GM23338 (cell line): ENCODE data around the gene POLDIP2. TPM values are rescaled to one million over a fixed set of nuclear protein-coding genes. Genes with fewer than 3 reads are reported as not detected.

Experiments used
- ATAC-seq: fragments of 200-7000 bp; cut with Tn5 transposase; 3 replicates; pipeline ENCODE4 v1.9.1; 2020
- DNase-seq: peaks from one replicate; pipeline ENCODE4 v3.0.0-alpha.2; 2015; ENCODE audit warnings: low spot score
- H2AFZ ChIP-seq: fragments of 200-600 bp; sonication (generic); 2 replicates; pipeline ENCODE4 v1.8.0; 2016; ENCODE audit warnings: antibody characterized with exemption, mild to moderate bottlenecking, moderate library complexity
- H3F3A ChIP-seq: fragments of 200-600 bp; sonication (generic); replicated peaks from 2 replicates; pipeline ENCODE4 v1.8.0; 2017; ENCODE audit warnings: antibody characterized with exemption, mixed run types, low read depth
- H3K27ac ChIP-seq: fragments of 200-600 bp; sonication (generic); 2 replicates; pipeline ENCODE4 v1.6.1; 2016; ENCODE audit warnings: low read depth
- H3K27me3 ChIP-seq: fragments of 200-600 bp; sonication (generic); 2 replicates; pipeline ENCODE4 v1.8.0; 2016; ENCODE audit warnings: mild to moderate bottlenecking, mixed run types, moderate library complexity; ENCODE audit not compliant: insufficient read depth
- H3K36me3 ChIP-seq: fragments of 200-600 bp; sonication (generic); 2 replicates; pipeline ENCODE4 v1.8.0; 2016; ENCODE audit warnings: mild to moderate bottlenecking; ENCODE audit not compliant: insufficient read depth
- H3K4me1 ChIP-seq: fragments of 200-600 bp; sonication (generic); 2 replicates; pipeline ENCODE4 v1.8.0; 2016; ENCODE audit warnings: mild to moderate bottlenecking, moderate library complexity; ENCODE audit not compliant: insufficient read depth
- H3K4me2 ChIP-seq: fragments of 200-600 bp; sonication (generic); 2 replicates; pipeline ENCODE4 v1.7.1; 2017; ENCODE audit warnings: mixed run types
- H3K4me3 ChIP-seq: fragments of 200-600 bp; sonication (generic); 2 replicates; pipeline ENCODE4 v1.6.1; 2016; ENCODE audit warnings: mixed run types
- H3K79me2 ChIP-seq: fragments of 200-600 bp; sonication (generic); replicated peaks from 2 replicates; pipeline ENCODE4 v1.8.0; 2017; ENCODE audit warnings: mild to moderate bottlenecking; ENCODE audit not compliant: insufficient read depth
- H3K9me2 ChIP-seq: fragments of 200-600 bp; sonication (generic); 2 replicates; pipeline ENCODE4 v1.8.0; 2017; ENCODE audit not compliant: insufficient read depth
- H4K20me1 ChIP-seq: fragments of 200-600 bp; sonication (generic); replicated peaks from 2 replicates; pipeline ENCODE4 v1.8.0; 2017; ENCODE audit warnings: mild to moderate bottlenecking; ENCODE audit not compliant: insufficient read depth
- H3K27ac Mint-ChIP-seq: 2 replicates; pipeline ENCODE4 v1.8.0; 2020; ENCODE audit warnings: inconsistent platforms, mild to moderate bottlenecking, moderate library complexity, mixed read lengths
- H3K27me3 Mint-ChIP-seq: 3 replicates; pipeline ENCODE4 v1.8.0; 2022; ENCODE audit warnings: low read depth, mild to moderate bottlenecking, moderate library complexity, mixed read lengths, inconsistent platforms; ENCODE audit not compliant: insufficient read depth, poor library complexity
- H3K36me3 Mint-ChIP-seq: 3 replicates; pipeline ENCODE4 v1.8.0; 2021; ENCODE audit warnings: low read depth, mild to moderate bottlenecking, inconsistent platforms, moderate library complexity, mixed read lengths
- H3K4me1 Mint-ChIP-seq: 3 replicates; pipeline ENCODE4 v1.8.0; 2020; ENCODE audit warnings: mild to moderate bottlenecking, inconsistent platforms, mixed read lengths
- H3K4me3 Mint-ChIP-seq: 3 replicates; pipeline ENCODE4 v1.8.0; 2021; ENCODE audit warnings: moderate library complexity, mild to moderate bottlenecking, inconsistent platforms, mixed read lengths
- H3K9me3 Mint-ChIP-seq: 3 replicates; pipeline ENCODE4 v1.8.0; 2020; ENCODE audit warnings: moderate library complexity, mild to moderate bottlenecking, inconsistent platforms, mixed read lengths
- CREB1 ChIP-seq: fragments of 250-450 bp; sonication (Bioruptor Pico); IDR thresholded peaks from 2 replicates; pipeline ENCODE4 v1.5.0; 2020; ENCODE audit warnings: low read depth, mild to moderate bottlenecking, moderate library complexity
- EZH2 ChIP-seq: fragments of 200-600 bp; sonication (generic); IDR thresholded peaks from one replicate; pipeline ENCODE4 v1.8.0; 2017; ENCODE audit warnings: antibody characterized with exemption, mild to moderate bottlenecking, low read depth; ENCODE audit not compliant: unreplicated experiment
- EZH2phosphoT487 ChIP-seq: fragments of 200-600 bp; sonication (generic); IDR thresholded peaks from one replicate; pipeline ENCODE4 v1.8.1; 2018; ENCODE audit warnings: antibody characterized with exemption; ENCODE audit not compliant: unreplicated experiment
- JUNB ChIP-seq: IDR thresholded peaks from one replicate; pipeline ENCODE4 v1.6.1; 2016; ENCODE audit warnings: antibody characterized with exemption; ENCODE audit not compliant: unreplicated experiment
- NANOG ChIP-seq: IDR thresholded peaks from 2 replicates; pipeline ENCODE4 v1.6.1; 2016; ENCODE audit warnings: antibody characterized with exemption, borderline replicate concordance
- POLR2AphosphoS5 ChIP-seq: IDR thresholded peaks from 2 replicates; pipeline ENCODE4 v1.6.1; 2016; ENCODE audit warnings: antibody characterized with exemption, low read depth
- STAT1 ChIP-seq: IDR thresholded peaks from one replicate; pipeline ENCODE4 v1.6.1; 2016; ENCODE audit warnings: antibody characterized with exemption; ENCODE audit not compliant: unreplicated experiment
- ZNF114 ChIP-seq: fragments of 250-450 bp; sonication (Bioruptor Pico); IDR thresholded peaks from 2 replicates; pipeline ENCODE4 v1.5.0; 2020; ENCODE audit warnings: mild to moderate bottlenecking, moderate library complexity
- ZNF331 ChIP-seq: fragments of 250-450 bp; sonication (Bioruptor Pico); IDR thresholded peaks from 2 replicates; pipeline ENCODE4 v1.5.0; 2020; ENCODE audit warnings: low read depth, mild to moderate bottlenecking, moderate library complexity
- ZNF462 ChIP-seq: fragments of 250-450 bp; sonication (Bioruptor Pico); IDR thresholded peaks from 2 replicates; pipeline ENCODE4 v1.5.0; 2020; ENCODE audit warnings: mild to moderate bottlenecking, moderate library complexity
- polyA plus RNA-seq: library from polyadenylated mRNA; unstranded; fragments of >200 nt; fragmentation: Nextera tagmentation; extraction: Ambion mirVana; gene quantifications from 2 replicates; pipeline ENCODE4 v1.2.1, GENCODE V29; 2016
- total RNA-seq: library from RNA; depleted of rRNA; stranded (reverse); fragments of >200 nt; shearing (Covaris generic); gene quantifications from 2 replicates; pipeline ENCODE4 v1.2.3, GENCODE V29; 2014
- TF ChIP-seq, protein P1 (sequence below): IDR thresholded peaks from one replicate; pipeline ENCODE4 v1.6.1; 2018; ENCODE audit warnings: antibody characterized with exemption; ENCODE audit not compliant: unreplicated experiment
- TF ChIP-seq, protein P2 (sequence below), 2 experiments: fragments of 200-600 bp in 1 of 2; sonication (generic) in 1 of 2; conservative IDR thresholded peaks; 2 replicates each; pipeline versions ENCODE4 v1.5.1 to v1.6.1; 2016 to 2017; ENCODE audit warnings: antibody characterized with exemption in 2 of 2, low read depth in 2 of 2, mild to moderate bottlenecking in 2 of 2, moderate library complexity in 1 of 2
- TF ChIP-seq, protein P3 (sequence below): IDR thresholded peaks from 2 replicates; pipeline ENCODE4 v1.6.1; 2016; ENCODE audit warnings: antibody characterized with exemption

Gene POLDIP2
- total and polyA plus RNA-seq, 2 experiments from 2014 or later: 45.7 to 77.1 TPM

GRCh38 chr17:28344011-28344410 lies 13.3 kb downstream of the POLDIP2 start:
- Histone ChIP-seq H4K20me1 (peaks cover 8% of the 10 kb centered on the region; the same call in 1 of the 2 replicates), H3K27ac (no peak overlapping the region), H2AFZ (no peak overlapping the region), H3K9me2 (no peaks in the 10 kb centered on the region), H3K4me2 (no peak overlapping the region), H3K4me3 (no peak overlapping the region), H3F3A (no peaks in the 10 kb centered on the region), H3K36me3 (peaks cover 15% of the 10 kb centered on the region), H3K4me1 (no peaks in the 10 kb centered on the region; the same call in 1 of the 2 replicates), H3K27me3 (no peaks in the 10 kb centered on the region), H3K79me2 (no peaks in the 10 kb centered on the region)
- Mint-ChIP-seq H3K4me1 (peaks cover 16% of the 10 kb centered on the region), H3K27me3 (peaks cover 7% of the 10 kb centered on the region), H3K4me3 (no peak overlapping the region), H3K27ac (no peak overlapping the region), H3K9me3 (no peaks in the 10 kb centered on the region), H3K36me3 (peaks cover 48% of the 10 kb centered on the region)
- no peak for DNase-seq
- TF ChIP-seq ZNF462 (CRISPR knock-in tag) (no peak), JUNB (no peak), ZNF331 (CRISPR knock-in tag) (no peak), NANOG (no peak), EZH2 (no peak), ZNF114 (CRISPR knock-in tag) (no peak), POLR2AphosphoS5 (no peak), CREB1 (CRISPR knock-in tag) (no peak), STAT1 (no peak), EZH2phosphoT487 (no peak)
- TF ChIP-seq, protein P1, sequence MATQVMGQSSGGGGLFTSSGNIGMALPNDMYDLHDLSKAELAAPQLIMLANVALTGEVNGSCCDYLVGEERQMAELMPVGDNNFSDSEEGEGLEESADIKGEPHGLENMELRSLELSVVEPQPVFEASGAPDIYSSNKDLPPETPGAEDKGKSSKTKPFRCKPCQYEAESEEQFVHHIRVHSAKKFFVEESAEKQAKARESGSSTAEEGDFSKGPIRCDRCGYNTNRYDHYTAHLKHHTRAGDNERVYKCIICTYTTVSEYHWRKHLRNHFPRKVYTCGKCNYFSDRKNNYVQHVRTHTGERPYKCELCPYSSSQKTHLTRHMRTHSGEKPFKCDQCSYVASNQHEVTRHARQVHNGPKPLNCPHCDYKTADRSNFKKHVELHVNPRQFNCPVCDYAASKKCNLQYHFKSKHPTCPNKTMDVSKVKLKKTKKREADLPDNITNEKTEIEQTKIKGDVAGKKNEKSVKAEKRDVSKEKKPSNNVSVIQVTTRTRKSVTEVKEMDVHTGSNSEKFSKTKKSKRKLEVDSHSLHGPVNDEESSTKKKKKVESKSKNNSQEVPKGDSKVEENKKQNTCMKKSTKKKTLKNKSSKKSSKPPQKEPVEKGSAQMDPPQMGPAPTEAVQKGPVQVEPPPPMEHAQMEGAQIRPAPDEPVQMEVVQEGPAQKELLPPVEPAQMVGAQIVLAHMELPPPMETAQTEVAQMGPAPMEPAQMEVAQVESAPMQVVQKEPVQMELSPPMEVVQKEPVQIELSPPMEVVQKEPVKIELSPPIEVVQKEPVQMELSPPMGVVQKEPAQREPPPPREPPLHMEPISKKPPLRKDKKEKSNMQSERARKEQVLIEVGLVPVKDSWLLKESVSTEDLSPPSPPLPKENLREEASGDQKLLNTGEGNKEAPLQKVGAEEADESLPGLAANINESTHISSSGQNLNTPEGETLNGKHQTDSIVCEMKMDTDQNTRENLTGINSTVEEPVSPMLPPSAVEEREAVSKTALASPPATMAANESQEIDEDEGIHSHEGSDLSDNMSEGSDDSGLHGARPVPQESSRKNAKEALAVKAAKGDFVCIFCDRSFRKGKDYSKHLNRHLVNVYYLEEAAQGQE: no peak
- TF ChIP-seq, protein P2, sequence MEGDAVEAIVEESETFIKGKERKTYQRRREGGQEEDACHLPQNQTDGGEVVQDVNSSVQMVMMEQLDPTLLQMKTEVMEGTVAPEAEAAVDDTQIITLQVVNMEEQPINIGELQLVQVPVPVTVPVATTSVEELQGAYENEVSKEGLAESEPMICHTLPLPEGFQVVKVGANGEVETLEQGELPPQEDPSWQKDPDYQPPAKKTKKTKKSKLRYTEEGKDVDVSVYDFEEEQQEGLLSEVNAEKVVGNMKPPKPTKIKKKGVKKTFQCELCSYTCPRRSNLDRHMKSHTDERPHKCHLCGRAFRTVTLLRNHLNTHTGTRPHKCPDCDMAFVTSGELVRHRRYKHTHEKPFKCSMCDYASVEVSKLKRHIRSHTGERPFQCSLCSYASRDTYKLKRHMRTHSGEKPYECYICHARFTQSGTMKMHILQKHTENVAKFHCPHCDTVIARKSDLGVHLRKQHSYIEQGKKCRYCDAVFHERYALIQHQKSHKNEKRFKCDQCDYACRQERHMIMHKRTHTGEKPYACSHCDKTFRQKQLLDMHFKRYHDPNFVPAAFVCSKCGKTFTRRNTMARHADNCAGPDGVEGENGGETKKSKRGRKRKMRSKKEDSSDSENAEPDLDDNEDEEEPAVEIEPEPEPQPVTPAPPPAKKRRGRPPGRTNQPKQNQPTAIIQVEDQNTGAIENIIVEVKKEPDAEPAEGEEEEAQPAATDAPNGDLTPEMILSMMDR (conservative IDR thresholded peaks at IDR 0.05; ENCODE audit: low read depth in 2 of 2): no peak
- TF ChIP-seq, protein P3, sequence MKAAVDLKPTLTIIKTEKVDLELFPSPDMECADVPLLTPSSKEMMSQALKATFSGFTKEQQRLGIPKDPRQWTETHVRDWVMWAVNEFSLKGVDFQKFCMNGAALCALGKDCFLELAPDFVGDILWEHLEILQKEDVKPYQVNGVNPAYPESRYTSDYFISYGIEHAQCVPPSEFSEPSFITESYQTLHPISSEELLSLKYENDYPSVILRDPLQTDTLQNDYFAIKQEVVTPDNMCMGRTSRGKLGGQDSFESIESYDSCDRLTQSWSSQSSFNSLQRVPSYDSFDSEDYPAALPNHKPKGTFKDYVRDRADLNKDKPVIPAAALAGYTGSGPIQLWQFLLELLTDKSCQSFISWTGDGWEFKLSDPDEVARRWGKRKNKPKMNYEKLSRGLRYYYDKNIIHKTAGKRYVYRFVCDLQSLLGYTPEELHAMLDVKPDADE: no peak
- no peak for ATAC-seq
